Psoas muscle (tissue), 8 donors: ENCODE data around the gene P2RY14. TPM values are rescaled to one million over a fixed set of nuclear protein-coding genes. Genes with fewer than 3 reads are reported as not detected.

Experiments
- ATAC-seq, 4 donors: fragments of 200-7000 bp; cut with Tn5 transposase; one replicate each; pipeline ENCODE4 v1.9.1; 2020; ENCODE audit warnings: moderate library complexity in 3 of 4, mild to moderate bottlenecking in 2 of 4
- DNase-seq, 2 donors: peaks; one replicate each; pipeline ENCODE4 v3.0.0-alpha.2; 2020
- H3K27ac ChIP-seq: fragments of 200-600 bp; one replicate; pipeline ENCODE4 v1.8.0; 2022
- H3K27me3 ChIP-seq, 3 donors: fragments of 200-600 bp in 1 of 3; one replicate each; pipeline versions ENCODE4 v1.6.1 to v1.8.0; 2013 to 2022; ENCODE audit warnings: low read length in 2 of 3, mild to moderate bottlenecking in 2 of 3, moderate library complexity in 1 of 3; ENCODE audit not compliant: insufficient read depth in 3 of 3
- H3K36me3 ChIP-seq, 2 donors: fragments of 200-600 bp in 1 of 2; one replicate each; pipeline versions ENCODE4 v1.6.1 to v1.8.0; 2013 to 2022; ENCODE audit warnings: low read depth in 1 of 2, mild to moderate bottlenecking in 1 of 2, moderate library complexity in 1 of 2; ENCODE audit not compliant: insufficient read depth in 1 of 2
- H3K4me1 ChIP-seq: fragments of 200-600 bp; one replicate; pipeline ENCODE4 v1.8.0; 2022
- H3K4me3 ChIP-seq: fragments of 200-600 bp; one replicate; pipeline ENCODE4 v1.8.0; 2022; ENCODE audit warnings: mild to moderate bottlenecking
- H3K9me3 ChIP-seq: fragments of 200-600 bp; one replicate; pipeline ENCODE4 v1.8.0; 2022
- WGBS, 3 donors: extraction: QIAGEN DNeasy Blood & Tissue Kit; methylation state at CpG; one replicate each; pipeline versions ENCODE4 v1.1.6 to v1.1.7; 2013; 5-methylcytosine and 5-hydroxymethylcytosine counted together
- intact Hi-C, 2 donors: fragments of 100-400 bp; cut with DNase I; formaldehyde crosslinking; loops; one replicate each; pipeline versions ENCODE4 v1.11.0 to v1.14.2; 2022
- polyA plus RNA-seq, 3 donors: library from polyadenylated mRNA; stranded (reverse); fragments of 200-250 nt; gene quantifications; one replicate each; pipeline ENCODE4 v1.2.3, GENCODE V29; 2013
- total RNA-seq, 4 donors: library from RNA; stranded (reverse); fragmentation: NEBNext Ultra II Directional in 2 of 4; extraction: Animal tissue kit (Norgen Biotek cat#: 25700) in 2 of 4; gene quantifications; one replicate each; pipeline versions ENCODE4 v1.2.1 to v1.2.4, GENCODE V29; 2021 to 2023
- TF ChIP-seq, protein P1 (sequence below): fragments of 200-600 bp; IDR thresholded peaks from one replicate; pipeline ENCODE4 v1.8.0; 2022; ENCODE audit warnings: antibody characterized with exemption
- donor health status: healthy with polysubstance abuse.
- donor health status: DM: no; HTN: no; CAD: no; lungs with moderate emphysema.
- donor health status: Bipolar disorder and iron deficiency.
- donor health status: healthy.
- donor health status: DM: yes; HTN: yes; CAD: no.
- donor health status: DM: no; HTN: no; CAD: no.
- donor health status: DM: no; HTN: no; CAD: no.
- donor health status: DM: yes; HTN: yes; CAD: no.

P2RY14 gene
- total and polyA plus RNA-seq, 7 donors, result 0.55 to 1.9 (median 1.2) TPM

DNA sequence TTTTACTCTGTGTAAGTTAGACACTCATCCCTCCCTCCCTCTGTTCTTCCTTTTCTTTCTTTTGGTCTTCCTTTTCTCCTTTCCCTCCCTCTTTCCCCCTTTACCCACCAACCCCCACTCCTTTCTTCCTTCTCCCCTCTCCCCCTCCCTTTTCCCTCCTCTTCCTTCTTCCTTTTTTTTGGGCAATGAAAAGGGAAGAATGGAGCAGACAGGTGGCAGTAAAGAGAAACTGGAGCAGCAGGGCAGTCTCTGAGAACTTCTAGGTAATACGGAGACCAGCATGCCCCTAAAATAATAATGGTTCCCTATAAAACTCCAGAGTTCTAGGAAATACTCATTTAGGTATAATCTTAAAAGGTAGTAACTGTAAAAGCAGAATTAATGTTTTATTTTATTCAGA, 63.9 kb downstream of the P2RY14 start:
- DNase-seq (no peak), ATAC-seq (no peak)
- H3K27me3 ChIP-seq, result no peaks in the 10 kb centered on the region
- H3K36me3 ChIP-seq, result no peaks in the 10 kb centered on the region
- H3K4me1 ChIP-seq, result peaks cover 6% of the 10 kb centered on the region
- intact Hi-C loops, result loop anchor here in 1 of 2 donors (5.0 kb wide), 1 partner anchor 37 kb away; no protein-coding TSS in a partner anchor
- TF ChIP-seq, protein P1, sequence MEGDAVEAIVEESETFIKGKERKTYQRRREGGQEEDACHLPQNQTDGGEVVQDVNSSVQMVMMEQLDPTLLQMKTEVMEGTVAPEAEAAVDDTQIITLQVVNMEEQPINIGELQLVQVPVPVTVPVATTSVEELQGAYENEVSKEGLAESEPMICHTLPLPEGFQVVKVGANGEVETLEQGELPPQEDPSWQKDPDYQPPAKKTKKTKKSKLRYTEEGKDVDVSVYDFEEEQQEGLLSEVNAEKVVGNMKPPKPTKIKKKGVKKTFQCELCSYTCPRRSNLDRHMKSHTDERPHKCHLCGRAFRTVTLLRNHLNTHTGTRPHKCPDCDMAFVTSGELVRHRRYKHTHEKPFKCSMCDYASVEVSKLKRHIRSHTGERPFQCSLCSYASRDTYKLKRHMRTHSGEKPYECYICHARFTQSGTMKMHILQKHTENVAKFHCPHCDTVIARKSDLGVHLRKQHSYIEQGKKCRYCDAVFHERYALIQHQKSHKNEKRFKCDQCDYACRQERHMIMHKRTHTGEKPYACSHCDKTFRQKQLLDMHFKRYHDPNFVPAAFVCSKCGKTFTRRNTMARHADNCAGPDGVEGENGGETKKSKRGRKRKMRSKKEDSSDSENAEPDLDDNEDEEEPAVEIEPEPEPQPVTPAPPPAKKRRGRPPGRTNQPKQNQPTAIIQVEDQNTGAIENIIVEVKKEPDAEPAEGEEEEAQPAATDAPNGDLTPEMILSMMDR, result no peak
- H3K27ac ChIP-seq, result no peak overlapping the region
- WGBS, 3 donors, result 40 to 55% (median 48%) methylated on average over 1 of the region's 1 CpG
- H3K4me3 ChIP-seq, result no peak overlapping the region
- H3K9me3 ChIP-seq, result no peaks in the 10 kb centered on the region

DNA sequence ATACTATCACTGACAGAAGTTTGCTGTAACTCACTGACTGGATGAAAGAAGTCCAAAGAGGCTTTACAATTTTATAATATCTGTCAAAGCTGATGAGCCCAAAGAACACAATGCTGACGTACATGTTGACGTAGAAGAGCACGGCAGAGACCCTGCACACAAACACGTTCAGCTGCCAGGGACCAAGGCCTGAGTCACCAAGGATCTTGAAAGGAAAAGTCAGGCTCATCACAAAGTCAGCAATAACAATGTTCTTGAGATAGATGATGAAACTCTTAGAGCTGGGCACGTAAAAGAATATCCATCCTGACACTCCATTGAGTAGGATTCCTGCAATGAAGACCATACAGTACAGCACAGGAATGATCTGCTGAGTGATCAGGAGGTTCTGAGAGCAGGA, 64.5 kb downstream of the P2RY14 start:
- WGBS, 3 donors, result 91 to 96% (median 94%) methylated on average over 5 of the region's 5 CpGs
- Histone ChIP-seq H3K27ac (no peak overlapping the region), H3K9me3 (no peaks in the 10 kb centered on the region), H3K4me3 (no peak overlapping the region), H3K36me3 (no peaks in the 10 kb centered on the region), H3K4me1 (peaks cover 6% of the 10 kb centered on the region), H3K27me3 (no peaks in the 10 kb centered on the region)
- DNase-seq, result no peak
- no peak for ATAC-seq
- TF ChIP-seq, protein P1, result no peak
- intact Hi-C loops, result loop anchor here in 1 of 2 donors (5.0 kb wide), 1 partner anchor 37 kb away; no protein-coding TSS in a partner anchor

DNA sequence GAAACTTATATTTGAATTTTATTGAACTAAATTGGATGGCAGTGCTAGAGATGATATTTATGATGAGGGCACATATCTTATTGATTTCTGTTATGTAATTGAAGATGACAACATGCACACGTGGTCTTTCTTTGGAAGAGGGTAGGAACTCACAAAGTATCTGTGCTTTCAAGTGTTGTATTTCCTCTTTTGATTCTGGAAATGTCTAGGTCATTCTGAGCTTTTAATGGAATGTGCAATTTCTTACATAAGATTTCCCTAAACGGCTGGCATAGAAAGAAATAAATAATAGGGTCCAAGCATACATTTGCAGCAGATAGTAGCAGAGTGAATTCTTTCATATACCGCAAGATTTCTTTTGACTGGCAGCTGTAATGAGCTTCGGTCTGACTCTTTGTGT, 65.2 kb downstream of the P2RY14 start:
- no peaks in the 10 kb centered on the region for H3K9me3 ChIP-seq
- no peak for ATAC-seq
- WGBS, 3 donors, result 74 to 84% (median 79%) methylated on average over 4 of the region's 4 CpGs
- TF ChIP-seq, protein P1, result no peak
- no peak overlapping the region for H3K27ac ChIP-seq
- H3K36me3 ChIP-seq, result no peaks in the 10 kb centered on the region
- no peak overlapping the region for H3K4me3 ChIP-seq
- peaks cover 6% of the 10 kb centered on the region for H3K4me1 ChIP-seq
- no peaks in the 10 kb centered on the region for H3K27me3 ChIP-seq
- DNase-seq, result no peak
- intact Hi-C loops, result loop anchor here in 1 of 2 donors (5.0 kb wide), 1 partner anchor 36 kb away; no protein-coding TSS in a partner anchor

GRCh38 chr3:151210676-151211381, 67.5 kb downstream of the P2RY14 start:
- Histone ChIP-seq H3K27me3 (no peaks in the 10 kb centered on the region), H3K36me3 (no peaks in the 10 kb centered on the region), H3K9me3 (no peaks in the 10 kb centered on the region), H3K4me3 (no peak overlapping the region), H3K27ac (no peak overlapping the region), H3K4me1 (no peaks in the 10 kb centered on the region)
- intact Hi-C loops, result loop anchor here in 1 of 2 donors (5.0 kb wide), 1 partner anchor 34 kb away; no protein-coding TSS in a partner anchor
- no peak for ATAC-seq
- no peak for DNase-seq
- TF ChIP-seq, protein P1, result no peak
- whole genome bisulfite sequencing, 3 donors, result 60 to 65% (median 64%) methylated on average over 4 of the region's 4 CpGs
